ENCODE data around the gene FXYD5.
"Not testable (repeated sequence)": the region's sequence is repeated elsewhere in the genome, so short reads cannot be mapped to it uniquely, and the experiment has no call there.

FXYD5 gene

DNA sequence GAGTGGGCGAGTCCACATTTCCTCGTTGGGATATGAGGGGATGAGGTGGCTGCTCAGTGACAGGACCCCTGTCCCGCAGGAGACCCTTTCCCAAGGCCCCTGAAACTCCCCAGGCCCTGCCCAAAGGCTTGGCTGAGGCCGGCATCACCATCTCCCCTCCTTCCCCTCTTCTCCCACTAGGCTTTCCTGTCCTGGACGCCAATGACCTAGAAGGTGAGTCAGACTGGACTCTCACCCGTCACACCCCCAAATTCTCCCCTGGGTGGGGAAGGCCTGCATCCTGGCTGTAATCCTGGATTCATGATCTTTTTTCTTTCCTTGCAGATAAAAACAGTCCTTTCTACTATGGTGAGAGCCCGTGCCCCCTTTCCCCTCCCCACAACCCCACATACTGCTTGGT, 33.6 kb upstream of the FXYD5 start:
- no peak for DNase-seq

GRCh38 chr19:35122687-35123551, 31.6 kb upstream of the FXYD5 start:
- DNase-seq: peak; percentile 54

DNA sequence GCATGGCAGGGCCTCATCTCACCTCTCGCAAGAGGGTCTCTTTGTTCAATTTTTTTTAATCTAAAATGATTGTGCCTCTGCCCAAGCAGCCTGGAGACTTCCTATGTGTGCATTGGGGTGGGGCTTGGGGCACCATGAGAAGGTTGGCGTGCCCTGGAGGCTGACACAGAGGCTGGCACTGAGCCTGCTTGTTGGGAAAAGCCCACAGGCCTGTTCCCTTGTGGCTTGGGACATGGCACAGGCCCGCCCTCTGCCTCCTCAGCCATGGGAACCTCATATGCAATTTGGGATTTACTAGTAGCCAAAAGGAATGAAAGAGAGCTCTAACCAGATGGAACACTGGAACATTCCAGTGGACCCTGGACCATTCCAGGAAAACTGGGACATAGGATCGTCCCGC, 31.0 kb upstream of the FXYD5 start:
- peak; percentile 29 for DNase-seq

DNA sequence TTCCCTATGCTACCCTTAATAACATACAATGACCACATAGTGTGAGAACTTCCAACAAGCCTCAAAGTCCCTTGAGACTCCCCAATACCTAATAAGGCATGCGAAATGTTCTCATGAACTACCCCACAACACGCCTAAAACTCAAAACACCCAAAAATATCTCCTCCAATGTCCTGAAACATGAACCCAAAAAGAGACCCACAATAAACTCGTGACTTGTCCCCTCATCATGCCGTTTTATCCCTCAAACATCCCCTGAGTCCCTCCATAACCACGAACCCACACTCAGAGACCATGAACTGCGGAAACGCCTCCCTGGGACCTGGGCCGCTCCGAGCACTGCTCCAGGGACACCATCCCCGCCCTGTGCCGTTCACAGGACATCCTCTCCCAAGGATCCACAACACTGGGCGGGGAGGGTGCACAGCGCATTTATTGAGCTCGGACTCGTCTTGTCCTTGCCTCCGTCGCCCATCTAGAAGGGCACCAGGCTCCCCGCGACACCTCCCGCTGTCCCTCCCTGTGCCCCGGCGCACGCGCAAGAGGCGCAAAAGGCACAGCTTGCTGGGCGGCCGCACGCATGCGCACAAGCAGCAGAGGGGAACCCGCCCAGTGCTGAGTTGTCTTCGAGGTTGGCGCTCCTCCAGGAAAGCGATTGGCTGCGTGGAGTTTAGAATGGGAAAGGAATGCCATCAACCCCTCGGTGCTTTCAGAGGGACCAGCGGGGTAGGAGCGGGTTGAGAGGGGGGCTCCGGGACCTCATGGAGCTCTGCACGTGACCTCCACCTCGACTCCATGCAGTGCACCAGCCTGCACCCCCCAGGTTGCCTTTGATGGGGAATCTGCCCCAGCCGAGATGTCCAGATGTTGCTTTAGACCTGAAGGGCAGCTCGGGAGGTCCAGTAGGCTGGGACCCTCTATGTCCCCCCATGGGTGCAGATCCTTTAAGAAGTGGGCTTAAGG, 30.2 kb upstream of the FXYD5 start:
- DNase-seq: peak; percentile 93

DNA sequence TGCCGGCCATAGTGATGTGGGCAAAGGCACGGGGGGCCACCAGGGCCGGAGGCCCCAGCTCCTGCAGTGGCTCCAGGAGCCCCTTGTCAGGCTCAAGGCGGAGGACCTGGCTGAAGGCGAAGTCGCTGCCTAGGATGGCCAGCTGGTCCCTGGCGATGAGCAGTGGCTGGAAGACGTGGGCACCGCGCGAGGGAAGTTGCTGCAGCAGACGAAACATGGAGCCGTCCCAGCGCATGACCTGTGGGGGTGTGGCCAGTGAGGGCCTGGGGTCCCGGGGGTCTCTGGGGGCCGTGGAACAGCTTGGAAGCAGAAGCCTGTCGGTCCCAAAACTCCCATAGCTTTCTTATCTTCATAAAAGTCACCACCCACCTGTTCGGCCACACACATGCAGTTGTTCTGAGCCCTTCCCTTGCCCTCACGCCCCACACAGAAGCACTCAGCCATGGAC, 29.2 kb upstream of the FXYD5 start:
- no peak for DNase-seq

DNA sequence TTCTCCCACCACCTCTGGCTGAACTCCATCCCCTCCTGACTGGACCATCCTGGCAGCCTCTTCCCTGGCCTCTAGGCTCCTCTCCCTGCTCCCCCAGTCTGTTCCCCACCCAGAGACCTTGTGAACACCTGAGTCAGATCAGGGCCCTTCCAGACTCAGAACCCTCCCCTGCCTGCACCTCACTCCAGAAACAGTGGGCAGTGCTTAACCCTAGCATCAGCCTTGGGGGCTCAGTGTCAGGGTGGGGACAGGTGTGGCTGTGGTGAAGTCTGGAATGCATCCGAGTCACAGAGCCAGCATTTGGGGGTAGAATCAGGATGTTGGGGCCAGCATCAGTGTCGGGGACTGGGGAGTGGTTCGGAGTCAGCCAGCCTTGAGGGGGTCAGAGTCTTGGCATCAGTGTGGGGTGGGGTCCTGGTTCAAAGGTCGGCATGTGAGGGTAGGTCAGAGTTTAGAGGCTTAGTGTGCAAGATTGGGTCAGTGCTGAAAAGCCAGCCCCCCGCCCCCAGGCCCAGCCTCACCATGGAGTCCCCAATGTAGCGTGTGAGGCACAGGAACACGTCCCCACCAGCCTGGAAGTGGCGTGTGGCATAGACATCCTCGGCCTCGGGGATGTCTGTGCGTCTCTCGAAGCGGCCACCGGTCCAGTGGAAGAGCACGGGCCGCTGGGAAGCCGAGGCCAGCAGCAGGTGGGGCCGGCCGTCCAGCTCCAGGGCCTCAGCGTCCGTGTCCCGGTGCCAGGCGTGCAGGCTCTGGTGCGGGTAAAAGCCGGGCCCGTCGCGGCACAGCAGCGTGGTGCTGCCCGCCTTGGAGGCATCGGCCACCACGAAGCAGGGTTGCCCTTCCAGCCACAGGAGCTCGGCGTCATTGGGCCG, 28.5 kb upstream of the FXYD5 start:
- DNase-seq: no peak

- DNase-seq: no peak
These were observed 27.9 kb upstream of the FXYD5 start for GRCh38 chr19:35126624-35126959.

- no peak for DNase-seq
These were observed 26.7 kb upstream of the FXYD5 start for GRCh38 chr19:35127871-35128270.

DNA sequence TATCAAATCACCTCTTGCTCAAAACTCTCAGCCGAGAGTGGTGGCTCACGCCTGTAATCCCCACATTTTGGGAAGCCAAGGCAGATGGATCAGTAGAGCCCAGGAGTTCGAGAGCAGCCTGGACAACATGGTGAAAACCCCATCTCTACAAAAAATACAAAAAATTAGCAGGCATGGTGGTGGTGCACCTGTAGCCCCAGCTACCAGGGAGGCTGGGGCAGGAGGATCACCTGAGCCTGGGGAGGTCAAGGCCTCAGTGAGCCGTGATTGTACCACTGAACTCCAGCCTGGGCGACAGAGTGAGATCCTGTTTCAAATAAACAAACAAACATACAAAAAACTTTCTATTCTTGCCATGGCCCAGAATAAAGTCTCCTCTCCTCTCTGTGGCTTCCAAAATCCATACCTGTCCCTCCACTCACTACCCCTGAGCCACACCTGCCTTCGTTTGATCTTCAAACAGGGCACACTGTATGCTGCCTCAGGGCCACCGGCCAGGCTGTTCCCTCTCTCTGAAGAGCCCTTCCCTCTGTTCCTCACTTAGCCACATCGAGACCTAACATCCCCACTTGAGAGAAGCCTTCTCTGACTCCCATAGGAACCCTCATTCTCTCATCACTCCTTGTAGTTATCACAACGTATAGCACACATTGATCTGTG, 26.0 kb upstream of the FXYD5 start:
- DNase-seq: no peak

- DNase-seq: not testable (repeated sequence)
These were observed 24.7 kb upstream of the FXYD5 start for GRCh38 chr19:35129724-35130274.

DNA sequence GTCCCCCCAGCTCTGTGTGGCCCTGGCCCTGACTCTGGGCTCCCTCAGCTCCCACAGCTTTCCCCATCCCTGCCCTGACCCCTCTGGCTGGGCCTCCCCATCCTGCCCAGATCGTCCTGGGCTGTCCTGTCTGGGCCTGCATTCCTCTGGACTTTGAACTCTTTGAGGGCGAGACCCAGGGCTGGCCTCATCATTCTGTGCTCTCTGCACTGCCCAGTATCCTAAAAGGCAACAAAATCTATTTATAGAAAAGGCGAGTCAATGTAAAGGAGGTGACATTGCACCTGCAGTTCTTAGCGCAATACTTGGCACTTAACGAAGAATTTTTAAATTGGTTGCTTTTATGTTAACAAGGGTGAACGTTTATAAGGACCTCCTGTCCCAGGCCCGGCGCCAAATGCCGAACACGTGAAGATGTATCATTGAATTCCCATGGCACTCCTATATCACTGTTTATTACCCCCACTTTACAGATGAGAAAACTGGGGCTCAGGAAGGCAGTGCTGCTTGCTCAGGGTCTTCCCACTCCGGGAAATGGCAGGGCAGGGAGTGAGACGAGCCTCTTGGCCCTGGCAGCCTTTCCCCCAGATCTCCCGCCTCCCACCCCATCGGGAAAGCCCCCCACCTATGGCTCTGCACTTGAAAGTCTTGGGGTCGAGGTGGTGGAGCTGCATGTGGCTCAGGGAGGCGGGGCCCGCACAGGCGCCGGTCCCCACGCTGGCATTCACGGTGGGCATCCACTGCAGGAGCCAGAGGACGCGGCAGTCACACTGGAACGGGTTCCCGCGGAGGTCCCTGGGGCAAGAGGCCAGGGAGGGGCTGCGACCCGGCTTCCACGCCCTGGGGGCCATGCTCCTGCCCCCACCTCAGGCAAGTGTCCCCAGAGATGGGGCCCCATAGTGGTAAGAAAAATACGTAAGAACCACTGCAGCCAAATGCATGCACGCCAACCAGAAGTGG, 23.5 kb upstream of the FXYD5 start:
- DNase-seq: no peak

DNA sequence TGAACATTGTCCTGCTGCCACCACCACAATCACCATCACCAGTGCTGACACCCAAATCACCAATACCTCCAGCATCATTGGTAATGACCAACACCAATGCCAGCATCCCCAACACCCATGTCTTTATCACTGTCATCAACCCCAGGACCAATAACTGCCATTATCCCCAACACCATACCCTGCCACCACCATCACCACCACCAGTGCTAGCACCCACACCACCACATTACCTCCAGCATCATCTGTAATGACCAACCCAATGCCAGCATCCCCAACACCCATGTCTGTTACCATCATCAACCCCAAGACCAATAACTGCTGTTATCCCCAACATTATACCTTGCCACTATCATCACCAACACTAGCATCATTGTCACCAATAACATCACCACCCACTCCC, 22.3 kb upstream of the FXYD5 start:
- no peak for DNase-seq

DNA sequence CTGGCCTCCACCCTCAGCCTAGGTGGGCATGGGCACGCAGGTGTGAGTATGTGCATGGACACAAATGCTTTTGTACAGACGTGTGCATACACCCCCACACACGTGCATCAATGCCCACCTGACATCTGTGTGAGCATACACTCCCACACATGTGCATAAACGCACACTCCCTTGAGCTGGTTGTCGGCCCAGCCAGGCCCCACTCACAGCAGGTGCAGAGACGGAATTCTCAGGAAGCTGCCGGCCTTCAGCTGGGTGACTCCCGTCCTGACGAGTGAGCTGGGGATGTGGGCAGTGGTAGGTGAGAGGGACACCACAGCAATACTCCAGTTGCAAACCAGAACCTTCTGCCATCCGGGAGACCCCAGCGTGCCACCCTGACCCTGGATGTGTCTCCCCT, 20.7 kb upstream of the FXYD5 start:
- DNase-seq: no peak

- no peak for DNase-seq
These were observed 19.8 kb upstream of the FXYD5 start, which contains the start of gene LGI4 for GRCh38 chr19:35134601-35135242. Gene LGI4, minus strand, starts transcription at chr19:35135059. Its CDS starts 379 bp downstream, at chr19:35134680.

GRCh38 chr19:35135389-35135909, 19.1 kb upstream of the FXYD5 start:
- peak; percentile 55 for DNase-seq

DNA sequence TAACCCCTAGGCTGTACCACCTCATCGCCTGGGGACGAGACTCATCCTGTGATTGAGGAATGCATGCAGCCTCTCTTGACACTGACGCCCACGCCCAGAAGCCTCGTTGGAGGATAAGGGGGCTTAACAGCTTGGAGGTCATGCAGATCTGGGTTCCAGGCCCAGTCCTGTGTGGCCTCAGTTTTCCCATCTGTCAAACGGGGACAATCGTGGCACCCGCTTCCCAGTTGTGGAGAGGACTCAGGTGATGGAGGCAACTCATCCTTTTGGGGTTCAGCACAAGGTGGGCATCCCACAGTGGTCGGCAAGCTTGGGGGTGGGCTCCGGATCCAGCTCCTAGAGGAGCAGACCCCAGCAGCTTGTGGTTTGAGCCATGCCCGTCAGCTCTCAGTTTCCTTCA, 18.3 kb upstream of the FXYD5 start:
- no peak for DNase-seq

GRCh38 chr19:35136977-35137702, 17.4 kb upstream of the FXYD5 start:
- DNase-seq: no peak

- DNase-seq: no peak
These were observed 16.1 kb upstream of the FXYD5 start, which contains the start of gene FXYD1 for GRCh38 chr19:35138305-35138892. Gene FXYD1, plus strand, starts transcription at chr19:35138824. Its CDS starts 1,256 bp downstream, at chr19:35140080.

All from NCI-H2171 treated with DMSO at 0.1 percent for 48 hours (cell line).